HG02642 (cell line): ENCODE measurements around the gene RAB31.
"Not testable (repeated sequence)": the region's sequence is repeated elsewhere in the genome, so short reads cannot be mapped to it uniquely, and the experiment has no call there.

Experiments
- ATAC-seq: cut with Tn5 transposase; IDR thresholded peaks from one replicate; pipeline ENCODE4 v1.9.1; 2021; ENCODE audit warnings: mild to moderate bottlenecking; ENCODE audit not compliant: unreplicated experiment, poor library complexity

RAB31 gene

DNA sequence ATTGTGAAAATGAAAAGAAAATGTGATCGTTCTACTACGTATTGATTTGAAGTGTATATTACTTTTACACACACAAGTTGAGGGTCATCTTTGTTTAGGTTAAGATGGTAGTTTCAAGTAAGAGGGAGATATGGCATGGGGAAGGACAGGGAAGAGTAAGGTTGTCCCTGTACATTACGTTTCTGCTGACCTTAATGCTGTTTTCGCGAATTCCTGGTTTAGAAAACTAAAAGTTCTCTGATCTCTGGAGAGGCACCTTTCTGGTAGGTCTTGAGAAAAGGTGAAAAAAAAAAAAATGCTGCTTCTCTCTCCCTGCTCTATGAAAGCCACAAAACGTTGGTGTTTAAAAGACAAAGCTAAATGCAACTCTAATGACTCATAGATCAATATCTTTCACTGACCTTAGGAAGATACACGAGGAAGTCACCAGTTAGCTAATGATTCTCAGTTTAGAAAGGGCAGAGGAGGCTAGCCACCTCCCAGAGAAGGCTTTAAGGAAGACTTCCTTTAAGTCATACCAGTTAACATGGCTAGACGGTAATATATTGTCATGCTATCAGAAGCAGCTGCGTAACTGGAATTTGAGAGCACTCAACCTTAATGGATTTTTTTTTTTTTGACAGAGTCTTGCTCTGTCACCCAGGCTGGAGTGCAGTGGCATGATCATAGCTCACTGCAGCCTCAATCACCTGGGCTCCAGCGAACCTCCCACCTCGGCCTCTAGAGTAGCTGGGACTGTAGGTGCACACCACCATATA is 190.9 kb downstream of the RAB31 start:
- no peak for ATAC-seq

DNA sequence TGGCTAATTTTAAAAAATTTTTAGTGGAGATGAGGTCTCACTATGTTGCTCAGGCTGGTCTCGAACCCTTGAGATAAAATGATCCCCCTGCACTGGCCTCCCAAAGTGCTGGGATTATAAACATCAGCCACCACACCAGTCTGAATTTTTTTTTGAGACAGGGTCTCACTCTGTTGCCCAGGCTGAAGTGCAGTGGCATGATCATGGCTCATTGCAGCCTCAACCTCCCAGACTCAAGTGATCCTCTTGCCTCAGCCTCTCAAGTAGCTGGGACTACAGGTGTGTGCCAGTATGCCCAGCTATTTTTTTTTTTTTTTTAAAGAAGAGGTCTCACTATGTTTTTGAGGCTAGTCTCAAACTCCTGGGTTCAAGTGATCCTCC is 191.4 kb downstream of the RAB31 start:
- ATAC-seq: not testable (repeated sequence)

DNA sequence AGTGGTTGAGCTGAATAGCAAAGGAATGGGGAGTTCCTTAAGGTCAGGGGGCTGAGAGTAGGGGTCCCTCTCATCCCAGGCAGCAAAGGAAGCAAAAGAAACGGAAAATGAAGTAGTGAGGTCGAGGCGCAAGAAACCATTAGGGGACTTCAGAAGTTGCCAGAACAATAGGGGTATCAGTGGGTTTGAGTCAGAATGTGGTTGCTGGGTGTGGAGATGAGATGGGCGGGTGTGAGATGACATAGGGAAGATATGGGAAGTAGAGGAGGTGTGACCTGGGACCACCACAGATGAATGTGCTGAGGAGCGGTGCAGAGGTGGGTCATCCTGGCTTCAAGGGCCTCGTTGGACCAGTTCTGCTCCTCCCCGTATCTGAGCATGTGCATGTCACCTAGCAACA is 192.6 kb downstream of the RAB31 start:
- ATAC-seq: no peak

DNA sequence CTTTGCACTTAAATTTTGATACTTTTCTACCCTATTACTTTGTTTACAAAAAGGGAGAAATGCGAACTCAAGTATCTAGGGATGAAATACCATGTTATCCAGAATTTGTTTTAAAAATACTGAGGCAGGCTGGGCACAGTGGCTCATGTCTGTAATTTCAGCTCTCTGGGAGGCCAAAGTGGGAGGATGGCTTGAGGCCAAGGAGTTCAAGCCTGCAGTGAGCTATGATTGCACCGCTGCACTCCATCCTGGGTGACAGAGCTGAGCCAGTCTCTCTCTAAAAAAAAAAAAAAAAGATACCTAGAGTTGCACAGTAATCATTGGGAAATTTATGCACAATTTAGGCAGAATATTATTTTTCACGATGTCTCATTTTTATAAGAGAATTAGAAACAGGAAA is 193.3 kb downstream of the RAB31 start:
- no peak for ATAC-seq

DNA sequence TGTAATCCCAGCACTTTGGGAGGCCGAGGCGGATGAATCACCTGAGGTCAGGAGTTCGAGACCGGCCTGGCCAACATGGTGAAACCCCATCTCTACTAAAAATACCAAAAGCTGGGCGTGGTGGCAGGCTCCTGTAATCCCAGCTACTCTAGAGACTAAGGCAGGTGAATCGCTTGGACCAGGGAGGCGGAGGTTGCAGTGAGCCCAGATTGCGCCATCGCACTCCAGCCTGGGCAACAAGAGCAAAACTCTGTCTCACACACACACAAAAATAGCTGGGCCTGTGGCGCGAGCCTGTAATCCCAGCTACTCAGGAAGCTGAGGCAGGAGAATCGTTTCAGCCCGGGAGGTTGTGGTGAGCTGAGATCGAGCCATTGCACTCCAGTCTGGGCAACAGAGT is 194.2 kb downstream of the RAB31 start:
- not testable (repeated sequence) for ATAC-seq

DNA sequence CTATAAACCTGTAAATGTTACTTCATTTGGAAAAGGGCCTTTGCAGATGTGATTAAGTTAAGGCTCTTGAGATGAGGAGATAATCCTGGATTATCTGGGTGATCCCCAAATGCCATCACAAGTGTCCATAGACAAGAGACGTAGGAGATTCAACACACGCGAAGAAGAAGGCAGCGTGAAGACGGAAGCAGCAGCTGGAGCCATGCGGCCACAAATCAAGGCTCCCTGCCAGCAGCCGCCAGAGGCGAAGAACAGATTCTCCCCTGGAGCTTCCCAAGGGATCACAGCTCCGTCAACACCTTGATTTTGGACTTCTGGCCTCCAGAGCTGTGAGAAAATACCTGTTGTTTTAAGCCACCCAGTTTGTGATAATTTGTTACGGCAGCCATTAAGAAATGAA is 194.7 kb downstream of the RAB31 start:
- ATAC-seq: no peak

DNA sequence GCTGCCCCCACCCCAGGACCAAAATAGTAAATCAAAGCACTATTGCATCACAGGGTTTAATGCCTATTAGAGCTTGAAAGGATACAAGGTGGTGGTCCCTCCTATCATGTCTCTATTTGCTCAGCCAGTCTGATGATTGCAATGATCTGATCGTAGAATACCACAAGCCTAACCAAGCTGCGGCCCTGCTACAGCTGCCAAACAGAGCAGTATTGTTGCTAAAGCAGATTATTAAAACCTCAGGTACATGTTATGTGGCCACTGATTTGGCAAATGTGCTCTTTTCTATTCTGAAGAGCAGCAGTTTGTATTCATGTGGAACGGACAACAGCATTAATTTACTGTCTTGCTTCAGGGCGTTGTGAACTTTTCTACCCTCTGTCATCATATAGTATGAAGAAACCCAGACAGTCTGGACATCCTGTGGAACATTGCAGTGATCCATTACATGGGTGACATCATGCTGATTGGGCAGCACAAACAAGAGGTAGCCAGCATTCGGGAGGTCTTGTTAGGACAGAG is 197.4 kb downstream of the RAB31 start:
- no peak for ATAC-seq

DNA sequence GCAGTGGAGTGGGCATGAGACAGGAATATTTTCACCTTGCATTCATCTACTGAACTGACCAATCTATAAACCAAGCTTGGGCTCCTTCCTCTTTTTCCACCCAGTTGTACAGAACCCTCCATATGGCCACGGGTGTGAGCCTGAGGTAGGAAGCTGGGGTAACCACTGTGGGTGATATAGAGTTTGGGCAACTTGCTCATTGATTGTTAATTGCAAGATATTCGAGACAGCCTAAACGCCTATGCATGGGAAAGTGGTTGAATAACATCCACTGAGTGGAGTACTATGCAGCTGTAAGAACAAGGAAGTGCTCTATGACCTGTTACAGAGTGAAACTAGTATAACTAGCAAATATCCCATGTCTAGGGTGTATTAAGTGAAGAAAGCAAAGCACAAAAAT is 198.4 kb downstream of the RAB31 start:
- ATAC-seq: no peak

DNA sequence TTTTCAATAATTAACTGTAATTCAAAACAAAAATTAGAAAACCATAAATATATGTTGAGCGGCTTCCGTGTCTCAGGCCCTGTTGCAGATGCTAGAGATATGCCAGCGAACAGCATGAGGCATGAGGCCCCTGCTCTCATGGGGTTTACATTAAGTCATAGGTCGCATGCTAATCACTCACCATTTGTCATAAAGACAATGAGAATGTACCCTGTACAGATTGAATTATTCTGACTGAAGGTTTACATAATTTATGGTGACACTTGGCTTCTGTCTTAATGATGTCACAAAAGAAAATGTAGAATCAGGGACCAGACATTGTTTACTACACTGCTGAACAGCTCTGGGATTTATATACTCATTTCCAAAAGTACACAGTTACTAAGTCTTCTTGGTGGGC is 199.8 kb downstream of the RAB31 start:
- ATAC-seq: no peak

DNA sequence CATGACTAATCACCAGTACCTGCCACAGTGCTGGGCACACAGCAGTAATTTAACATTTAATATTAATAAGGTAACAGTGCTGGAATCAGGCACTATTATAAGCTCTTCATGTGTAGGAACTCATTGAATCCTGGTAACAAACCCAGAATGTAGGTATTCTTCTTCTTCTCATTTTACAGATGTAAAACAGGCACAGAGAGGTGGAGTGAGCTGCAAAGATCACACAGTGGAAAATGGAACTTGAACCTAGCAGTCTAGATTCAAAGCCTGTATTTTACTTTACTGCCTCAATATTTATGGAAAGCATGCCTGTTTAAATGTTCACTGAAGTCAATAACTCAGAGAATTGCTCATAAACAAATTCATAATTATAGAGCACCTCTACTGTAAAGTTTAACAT is 202.0 kb downstream of the RAB31 start:
- ATAC-seq: no peak

DNA sequence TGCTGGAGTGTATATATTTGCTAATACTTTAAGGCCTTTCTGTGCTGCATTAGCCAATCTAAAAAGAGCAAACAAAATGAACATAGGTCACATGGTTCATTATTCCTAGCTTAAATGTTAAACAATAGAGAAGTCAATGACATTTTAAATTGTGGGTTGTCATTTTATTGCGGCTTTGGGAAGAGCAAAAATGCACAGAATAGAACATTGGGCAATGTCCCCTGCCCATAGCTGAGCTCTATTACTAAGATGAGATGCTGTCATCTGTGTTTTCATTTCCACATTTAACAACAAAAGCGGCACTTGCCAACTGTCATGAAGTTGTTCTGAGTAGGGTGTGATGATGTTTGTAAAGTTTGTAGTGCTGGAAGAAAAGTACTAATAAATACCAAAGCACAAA is 202.6 kb downstream of the RAB31 start:
- ATAC-seq: no peak

DNA sequence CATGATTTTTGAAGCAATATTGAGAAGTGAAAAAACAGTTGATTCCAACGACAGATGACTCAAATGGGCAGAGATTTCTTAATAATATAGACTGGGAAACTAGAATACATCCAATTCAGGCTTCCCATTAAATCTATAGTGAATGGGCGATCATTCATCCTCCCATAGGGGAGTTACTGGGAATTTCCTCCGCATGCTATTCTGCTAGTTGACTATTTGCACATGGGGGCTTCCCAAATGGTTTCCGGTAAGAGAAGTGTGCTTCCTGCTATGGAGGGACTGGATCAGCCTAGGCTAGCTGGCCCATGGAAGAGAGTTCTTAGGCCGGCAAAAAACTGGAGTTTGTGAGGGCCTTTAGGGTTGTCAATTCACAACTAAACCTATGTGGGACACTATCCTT is 203.1 kb downstream of the RAB31 start:
- no peak for ATAC-seq
